ENCODE results near the gene PDE6B. TPM values are rescaled to one million over a fixed set of nuclear protein-coding genes. Genes with fewer than 3 reads are reported as not detected.

PDE6B gene
- total and polyA plus RNA-seq, 2 experiments from 2014 or later = 3.4 to 5.0 TPM

DNA sequence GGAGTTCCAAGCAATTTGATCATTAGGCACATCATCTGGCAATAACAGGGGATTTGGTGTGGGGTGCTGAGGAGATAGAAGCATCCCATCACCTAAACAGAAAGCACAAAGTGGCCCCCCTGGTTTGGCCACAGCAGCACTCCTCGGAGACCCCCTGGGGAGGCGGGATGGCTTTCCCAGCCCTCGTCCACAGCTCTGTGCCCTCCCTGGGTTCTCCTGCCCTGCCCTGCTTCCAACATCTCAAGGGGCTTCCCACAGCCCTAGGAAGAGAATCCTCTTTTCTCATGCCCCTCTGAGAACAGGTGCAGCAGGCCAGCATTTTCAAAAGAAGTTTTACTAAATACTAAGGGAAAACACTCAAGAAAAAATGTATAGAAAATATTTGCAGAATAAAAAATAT is 35.9 kb downstream of the PDE6B start:
- H4K20me1 ChIP-seq (replicated peaks; ENCODE audit: insufficient read depth) = no peaks in the 10 kb centered on the region; the same call in 1 of the 2 replicates
- H3K27ac Mint-ChIP-seq = no peak overlapping the region
- no peak overlapping the region for H3K4me2 ChIP-seq
- H3K36me3 Mint-ChIP-seq (ENCODE audit: low read depth) = peaks cover 12% of the 10 kb centered on the region
- H3K4me1 Mint-ChIP-seq = no peaks in the 10 kb centered on the region; the same call in 2 of the 3 replicates
- no peaks in the 10 kb centered on the region for H3K36me3 ChIP-seq (ENCODE audit: insufficient read depth)
- H2AFZ ChIP-seq = no peak overlapping the region
- H3K9me3 Mint-ChIP-seq = no peaks in the 10 kb centered on the region; the same call in 2 of the 3 replicates
- H3K27ac ChIP-seq (ENCODE audit: low read depth) = no peak overlapping the region
- DNase-seq (ENCODE audit: low spot score) = no peak
- no peak overlapping the region for H3K4me3 Mint-ChIP-seq
- ATAC-seq = no peak
- 0 out of 2 replicates have a peak, but pooled peaks cover 2% of the 10 kb centered on the region for H3F3A ChIP-seq (replicated peaks; ENCODE audit: low read depth)
- H3K27me3 ChIP-seq (ENCODE audit: insufficient read depth) = no peaks in the 10 kb centered on the region
- H3K9me2 ChIP-seq (ENCODE audit: insufficient read depth) = no peaks in the 10 kb centered on the region
- TF ChIP-seq ZNF331 (CRISPR knock-in tag; IDR thresholded peaks at IDR 0.05; ENCODE audit: low read depth) = no peak
- TF ChIP-seq, protein P1, sequence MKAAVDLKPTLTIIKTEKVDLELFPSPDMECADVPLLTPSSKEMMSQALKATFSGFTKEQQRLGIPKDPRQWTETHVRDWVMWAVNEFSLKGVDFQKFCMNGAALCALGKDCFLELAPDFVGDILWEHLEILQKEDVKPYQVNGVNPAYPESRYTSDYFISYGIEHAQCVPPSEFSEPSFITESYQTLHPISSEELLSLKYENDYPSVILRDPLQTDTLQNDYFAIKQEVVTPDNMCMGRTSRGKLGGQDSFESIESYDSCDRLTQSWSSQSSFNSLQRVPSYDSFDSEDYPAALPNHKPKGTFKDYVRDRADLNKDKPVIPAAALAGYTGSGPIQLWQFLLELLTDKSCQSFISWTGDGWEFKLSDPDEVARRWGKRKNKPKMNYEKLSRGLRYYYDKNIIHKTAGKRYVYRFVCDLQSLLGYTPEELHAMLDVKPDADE (IDR thresholded peaks at IDR 0.05) = no peak
- TF ChIP-seq, protein P2, sequence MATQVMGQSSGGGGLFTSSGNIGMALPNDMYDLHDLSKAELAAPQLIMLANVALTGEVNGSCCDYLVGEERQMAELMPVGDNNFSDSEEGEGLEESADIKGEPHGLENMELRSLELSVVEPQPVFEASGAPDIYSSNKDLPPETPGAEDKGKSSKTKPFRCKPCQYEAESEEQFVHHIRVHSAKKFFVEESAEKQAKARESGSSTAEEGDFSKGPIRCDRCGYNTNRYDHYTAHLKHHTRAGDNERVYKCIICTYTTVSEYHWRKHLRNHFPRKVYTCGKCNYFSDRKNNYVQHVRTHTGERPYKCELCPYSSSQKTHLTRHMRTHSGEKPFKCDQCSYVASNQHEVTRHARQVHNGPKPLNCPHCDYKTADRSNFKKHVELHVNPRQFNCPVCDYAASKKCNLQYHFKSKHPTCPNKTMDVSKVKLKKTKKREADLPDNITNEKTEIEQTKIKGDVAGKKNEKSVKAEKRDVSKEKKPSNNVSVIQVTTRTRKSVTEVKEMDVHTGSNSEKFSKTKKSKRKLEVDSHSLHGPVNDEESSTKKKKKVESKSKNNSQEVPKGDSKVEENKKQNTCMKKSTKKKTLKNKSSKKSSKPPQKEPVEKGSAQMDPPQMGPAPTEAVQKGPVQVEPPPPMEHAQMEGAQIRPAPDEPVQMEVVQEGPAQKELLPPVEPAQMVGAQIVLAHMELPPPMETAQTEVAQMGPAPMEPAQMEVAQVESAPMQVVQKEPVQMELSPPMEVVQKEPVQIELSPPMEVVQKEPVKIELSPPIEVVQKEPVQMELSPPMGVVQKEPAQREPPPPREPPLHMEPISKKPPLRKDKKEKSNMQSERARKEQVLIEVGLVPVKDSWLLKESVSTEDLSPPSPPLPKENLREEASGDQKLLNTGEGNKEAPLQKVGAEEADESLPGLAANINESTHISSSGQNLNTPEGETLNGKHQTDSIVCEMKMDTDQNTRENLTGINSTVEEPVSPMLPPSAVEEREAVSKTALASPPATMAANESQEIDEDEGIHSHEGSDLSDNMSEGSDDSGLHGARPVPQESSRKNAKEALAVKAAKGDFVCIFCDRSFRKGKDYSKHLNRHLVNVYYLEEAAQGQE (IDR thresholded peaks at IDR 0.05; ENCODE audit: unreplicated experiment) = no peak
- no peak for TF ChIP-seq CTCF (conservative IDR thresholded peaks at IDR 0.05; ENCODE audit: low read depth in 2 of 2)
- TF ChIP-seq EZH2 (IDR thresholded peaks at IDR 0.05; ENCODE audit: low read depth, unreplicated experiment) = no peak
- no peak for TF ChIP-seq CREB1 (CRISPR knock-in tag; IDR thresholded peaks at IDR 0.05; ENCODE audit: low read depth)
- no peak for TF ChIP-seq JUNB (IDR thresholded peaks at IDR 0.05; ENCODE audit: unreplicated experiment)
- TF ChIP-seq EZH2phosphoT487 (IDR thresholded peaks at IDR 0.05; ENCODE audit: unreplicated experiment) = no peak
- no peak for TF ChIP-seq ZNF114 (CRISPR knock-in tag; IDR thresholded peaks at IDR 0.05)
- TF ChIP-seq STAT1 (IDR thresholded peaks at IDR 0.05; ENCODE audit: unreplicated experiment) = no peak
- no peak for TF ChIP-seq POLR2AphosphoS5 (IDR thresholded peaks at IDR 0.05; ENCODE audit: low read depth)
- TF ChIP-seq NANOG (IDR thresholded peaks at IDR 0.05; ENCODE audit: borderline replicate concordance) = no peak
- TF ChIP-seq, protein P3, sequence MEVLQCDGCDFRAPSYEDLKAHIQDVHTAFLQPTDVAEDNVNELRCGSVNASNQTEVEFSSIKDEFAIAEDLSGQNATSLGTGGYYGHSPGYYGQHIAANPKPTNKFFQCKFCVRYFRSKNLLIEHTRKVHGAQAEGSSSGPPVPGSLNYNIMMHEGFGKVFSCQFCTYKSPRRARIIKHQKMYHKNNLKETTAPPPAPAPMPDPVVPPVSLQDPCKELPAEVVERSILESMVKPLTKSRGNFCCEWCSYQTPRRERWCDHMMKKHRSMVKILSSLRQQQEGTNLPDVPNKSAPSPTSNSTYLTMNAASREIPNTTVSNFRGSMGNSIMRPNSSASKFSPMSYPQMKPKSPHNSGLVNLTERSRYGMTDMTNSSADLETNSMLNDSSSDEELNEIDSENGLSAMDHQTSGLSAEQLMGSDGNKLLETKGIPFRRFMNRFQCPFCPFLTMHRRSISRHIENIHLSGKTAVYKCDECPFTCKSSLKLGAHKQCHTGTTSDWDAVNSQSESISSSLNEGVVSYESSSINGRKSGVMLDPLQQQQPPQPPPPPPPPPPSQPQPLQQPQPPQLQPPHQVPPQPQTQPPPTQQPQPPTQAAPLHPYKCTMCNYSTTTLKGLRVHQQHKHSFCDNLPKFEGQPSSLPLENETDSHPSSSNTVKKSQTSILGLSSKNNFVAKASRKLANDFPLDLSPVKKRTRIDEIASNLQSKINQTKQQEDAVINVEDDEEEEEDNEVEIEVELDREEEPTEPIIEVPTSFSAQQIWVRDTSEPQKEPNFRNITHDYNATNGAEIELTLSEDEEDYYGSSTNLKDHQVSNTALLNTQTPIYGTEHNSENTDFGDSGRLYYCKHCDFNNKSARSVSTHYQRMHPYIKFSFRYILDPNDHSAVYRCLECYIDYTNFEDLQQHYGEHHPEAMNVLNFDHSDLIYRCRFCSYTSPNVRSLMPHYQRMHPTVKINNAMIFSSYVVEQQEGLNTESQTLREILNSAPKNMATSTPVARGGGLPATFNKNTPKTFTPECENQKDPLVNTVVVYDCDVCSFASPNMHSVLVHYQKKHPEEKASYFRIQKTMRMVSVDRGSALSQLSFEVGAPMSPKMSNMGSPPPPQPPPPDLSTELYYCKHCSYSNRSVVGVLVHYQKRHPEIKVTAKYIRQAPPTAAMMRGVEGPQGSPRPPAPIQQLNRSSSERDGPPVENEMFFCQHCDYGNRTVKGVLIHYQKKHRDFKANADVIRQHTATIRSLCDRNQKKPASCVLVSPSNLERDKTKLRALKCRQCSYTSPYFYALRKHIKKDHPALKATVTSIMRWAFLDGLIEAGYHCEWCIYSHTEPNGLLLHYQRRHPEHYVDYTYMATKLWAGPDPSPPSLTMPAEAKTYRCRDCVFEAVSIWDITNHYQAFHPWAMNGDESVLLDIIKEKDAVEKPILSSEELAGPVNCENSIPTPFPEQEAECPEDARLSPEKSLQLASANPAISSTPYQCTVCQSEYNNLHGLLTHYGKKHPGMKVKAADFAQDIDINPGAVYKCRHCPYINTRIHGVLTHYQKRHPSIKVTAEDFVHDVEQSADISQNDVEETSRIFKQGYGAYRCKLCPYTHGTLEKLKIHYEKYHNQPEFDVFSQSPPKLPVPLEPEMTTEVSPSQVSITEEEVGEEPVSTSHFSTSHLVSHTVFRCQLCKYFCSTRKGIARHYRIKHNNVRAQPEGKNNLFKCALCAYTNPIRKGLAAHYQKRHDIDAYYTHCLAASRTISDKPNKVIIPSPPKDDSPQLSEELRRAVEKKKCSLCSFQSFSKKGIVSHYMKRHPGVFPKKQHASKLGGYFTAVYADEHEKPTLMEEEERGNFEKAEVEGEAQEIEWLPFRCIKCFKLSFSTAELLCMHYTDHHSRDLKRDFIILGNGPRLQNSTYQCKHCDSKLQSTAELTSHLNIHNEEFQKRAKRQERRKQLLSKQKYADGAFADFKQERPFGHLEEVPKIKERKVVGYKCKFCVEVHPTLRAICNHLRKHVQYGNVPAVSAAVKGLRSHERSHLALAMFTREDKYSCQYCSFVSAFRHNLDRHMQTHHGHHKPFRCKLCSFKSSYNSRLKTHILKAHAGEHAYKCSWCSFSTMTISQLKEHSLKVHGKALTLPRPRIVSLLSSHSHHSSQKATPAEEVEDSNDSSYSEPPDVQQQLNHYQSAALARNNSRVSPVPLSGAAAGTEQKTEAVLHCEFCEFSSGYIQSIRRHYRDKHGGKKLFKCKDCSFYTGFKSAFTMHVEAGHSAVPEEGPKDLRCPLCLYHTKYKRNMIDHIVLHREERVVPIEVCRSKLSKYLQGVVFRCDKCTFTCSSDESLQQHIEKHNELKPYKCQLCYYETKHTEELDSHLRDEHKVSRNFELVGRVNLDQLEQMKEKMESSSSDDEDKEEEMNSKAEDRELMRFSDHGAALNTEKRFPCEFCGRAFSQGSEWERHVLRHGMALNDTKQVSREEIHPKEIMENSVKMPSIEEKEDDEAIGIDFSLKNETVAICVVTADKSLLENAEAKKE (CRISPR knock-in tag; IDR thresholded peaks at IDR 0.05) = no peak
- H3K4me3 ChIP-seq = no peak overlapping the region
- H3K79me2 ChIP-seq (replicated peaks; ENCODE audit: insufficient read depth) = no peaks in the 10 kb centered on the region
- peaks cover 8% of the 10 kb centered on the region for H3K27me3 Mint-ChIP-seq (ENCODE audit: insufficient read depth, low read depth, poor library complexity)
- H3K4me1 ChIP-seq (ENCODE audit: insufficient read depth) = no peaks in the 10 kb centered on the region

All from GM23338 (cell line).